Trophoblast cell (in vitro differentiated cells and primary cell): ENCODE measurements around the gene ERC1.

ENCODE experiments used
- DNase-seq, 2 donors: peaks; one replicate each; pipeline ENCODE4 v3.0.0-alpha.2; 2016
- H2AFZ ChIP-seq: 2 replicates; pipeline ENCODE4 v1.6.1; 2013; ENCODE audit warnings: low read length, moderate library complexity, mild to moderate bottlenecking; ENCODE audit not compliant: insufficient read depth, poor library complexity
- H2AK5ac ChIP-seq: 2 replicates; pipeline ENCODE4 v1.6.1; 2013; ENCODE audit warnings: mild to moderate bottlenecking, low read length
- H2BK120ac ChIP-seq: 2 replicates; pipeline ENCODE4 v1.6.1; 2013; ENCODE audit warnings: low read length, mild to moderate bottlenecking, moderate library complexity; ENCODE audit not compliant: insufficient read depth, poor library complexity
- H2BK12ac ChIP-seq: 2 replicates; pipeline ENCODE4 v1.6.1; 2013; ENCODE audit warnings: mild to moderate bottlenecking, low read length, moderate library complexity
- H2BK5ac ChIP-seq: 2 replicates; pipeline ENCODE4 v1.6.1; 2013; ENCODE audit warnings: low read length, low read depth, moderate library complexity, mild to moderate bottlenecking; ENCODE audit not compliant: poor library complexity
- H3K14ac ChIP-seq: 2 replicates; pipeline ENCODE4 v1.6.1; 2013; ENCODE audit warnings: mild to moderate bottlenecking, low read length
- H3K18ac ChIP-seq: 2 replicates; pipeline ENCODE4 v1.6.1; 2013; ENCODE audit warnings: mild to moderate bottlenecking, low read length
- H3K23ac ChIP-seq: 2 replicates; pipeline ENCODE4 v1.6.1; 2013; ENCODE audit warnings: low read length
- H3K27ac ChIP-seq: 2 replicates; pipeline ENCODE4 v1.5.1; 2013; ENCODE audit warnings: low read depth, mild to moderate bottlenecking, inconsistent platforms, low read length, moderate library complexity
- H3K27me3 ChIP-seq: 2 replicates; pipeline ENCODE4 v1.6.1; 2013; ENCODE audit warnings: inconsistent platforms, mild to moderate bottlenecking, low read length, moderate library complexity; ENCODE audit not compliant: insufficient read depth
- H3K36me3 ChIP-seq, 2 experiments: 1 replicate in 1 of 2; 2 replicates in 1 of 2; pipeline ENCODE4 v1.6.1; 2013; ENCODE audit warnings: low read length in 2 of 2, mild to moderate bottlenecking in 2 of 2, moderate library complexity in 1 of 2; ENCODE audit not compliant: insufficient read depth in 2 of 2, control insufficient read depth in 1 of 2
- H3K4ac ChIP-seq: 2 replicates; pipeline ENCODE4 v1.6.1; 2013; ENCODE audit warnings: low read depth, mild to moderate bottlenecking, low read length, moderate library complexity
- H3K4me1 ChIP-seq, 2 experiments: 1 replicate in 1 of 2; 2 replicates in 1 of 2; pipeline ENCODE4 v1.6.1; 2013; ENCODE audit warnings: low read length in 2 of 2, mild to moderate bottlenecking in 2 of 2, moderate library complexity in 1 of 2; ENCODE audit not compliant: insufficient read depth in 2 of 2, control insufficient read depth in 1 of 2
- H3K4me2 ChIP-seq: 2 replicates; pipeline ENCODE4 v1.6.1; 2013; ENCODE audit warnings: inconsistent platforms, mild to moderate bottlenecking, low read length, moderate library complexity
- H3K4me3 ChIP-seq: 2 replicates; pipeline ENCODE4 v1.5.1; 2013; ENCODE audit warnings: mild to moderate bottlenecking, low read depth, low read length, inconsistent platforms
- H3K79me1 ChIP-seq: one replicate; pipeline ENCODE4 v1.6.1; 2013; ENCODE audit warnings: low read length
- H3K79me2 ChIP-seq: 2 replicates; pipeline ENCODE4 v1.6.1; 2013; ENCODE audit warnings: low read length, mild to moderate bottlenecking; ENCODE audit not compliant: control insufficient read depth, insufficient read depth, poor library complexity
- H3K9ac ChIP-seq: 2 replicates; pipeline ENCODE4 v1.6.1; 2013; ENCODE audit warnings: mild to moderate bottlenecking, low read length
- H3K9me3 ChIP-seq: 2 replicates; pipeline ENCODE4 v1.6.1; 2013; ENCODE audit warnings: low read depth, mild to moderate bottlenecking, control low read depth, inconsistent platforms, low read length; ENCODE audit not compliant: insufficient read depth
- H4K12ac ChIP-seq: 2 replicates; pipeline ENCODE4 v1.6.1; 2013; ENCODE audit warnings: low read depth, mild to moderate bottlenecking, low read length, moderate library complexity
- H4K8ac ChIP-seq: 2 replicates; pipeline ENCODE4 v1.6.1; 2013; ENCODE audit warnings: low read depth, mild to moderate bottlenecking, low read length, moderate library complexity
- H4K91ac ChIP-seq: one replicate; pipeline ENCODE4 v1.6.1; 2013; ENCODE audit warnings: low read depth, mild to moderate bottlenecking, low read length, moderate library complexity
- WGBS: extraction: QIAGEN DNeasy Blood & Tissue Kit; methylation state at CpG from one replicate; pipeline ENCODE4 v1.1.7; 2013; ENCODE audit warnings: missing lambda C conversion rate; ENCODE audit not compliant: insufficient read length, insufficient coverage; ENCODE audit errors: extremely low coverage; 5-methylcytosine and 5-hydroxymethylcytosine counted together

ERC1 gene

GRCh38 chr12:1533602-1534304 lies 542.7 kb downstream of the ERC1 start:
- H4K91ac ChIP-seq, result no peak overlapping the region
- no peak overlapping the region for H3K9ac ChIP-seq
- H3K27ac ChIP-seq, result no peak overlapping the region
- no peak overlapping the region for H3K23ac ChIP-seq
- no CpG with 5 or more reads among the region's 16 CpGs for WGBS
- H3K4me3 ChIP-seq, result no peak overlapping the region
- no peak for DNase-seq
- peaks cover 10% of the 10 kb centered on the region for H3K9me3 ChIP-seq
- no peaks in the 10 kb centered on the region for H3K79me2 ChIP-seq
- no peak overlapping the region for H3K18ac ChIP-seq
- no peak overlapping the region for H3K4ac ChIP-seq
- no peak overlapping the region for H2AK5ac ChIP-seq
- H4K12ac ChIP-seq, result no peak overlapping the region
- H3K4me1 ChIP-seq, result no peaks in the 10 kb centered on the region
- H3K14ac ChIP-seq, result no peak overlapping the region
- H2BK12ac ChIP-seq, result no peak overlapping the region
- H3K4me2 ChIP-seq, result no peak overlapping the region
- H3K27me3 ChIP-seq, result peaks cover 52% of the 10 kb centered on the region
- H2BK120ac ChIP-seq, result no peak overlapping the region
- H2BK5ac ChIP-seq, result no peak overlapping the region
- no peaks in the 10 kb centered on the region for H3K36me3 ChIP-seq
- no peaks in the 10 kb centered on the region for H3K79me1 ChIP-seq
- H2AFZ ChIP-seq, result no peak overlapping the region
- H4K8ac ChIP-seq, result no peak overlapping the region

DNA sequence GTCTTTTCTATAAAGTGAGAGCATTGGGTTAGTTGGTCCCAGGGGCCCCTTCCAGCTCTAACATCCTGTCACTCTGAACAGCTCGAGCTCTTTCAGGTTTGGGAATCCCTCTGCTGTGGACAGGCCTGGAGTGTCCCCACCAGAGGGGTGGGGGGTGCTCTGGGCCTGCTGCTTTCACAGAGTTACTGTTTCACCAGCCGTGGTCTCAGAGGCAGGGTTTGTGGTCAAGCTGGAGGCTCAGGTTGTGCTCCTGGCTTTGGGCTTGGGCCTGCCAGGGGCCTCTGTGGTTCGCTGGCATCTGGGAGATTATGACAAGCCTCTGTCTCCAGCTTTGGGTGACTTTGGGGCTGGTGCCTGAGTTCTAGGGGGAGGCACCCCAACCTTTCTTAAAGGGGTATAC lies 543.7 kb downstream of the ERC1 start:
- Histone ChIP-seq H4K8ac (no peak overlapping the region), H2BK12ac (no peak overlapping the region), H2BK5ac (no peak overlapping the region), H3K9me3 (peaks cover 10% of the 10 kb centered on the region), H3K27ac (no peak overlapping the region), H3K4ac (no peak overlapping the region), H3K18ac (no peak overlapping the region), H3K36me3 (no peaks in the 10 kb centered on the region), H3K14ac (no peak overlapping the region), H3K4me2 (no peak overlapping the region), H4K91ac (no peak overlapping the region), H2AFZ (no peak overlapping the region), H2BK120ac (no peak overlapping the region), H3K4me3 (no peak overlapping the region), H2AK5ac (no peak overlapping the region), H4K12ac (no peak overlapping the region), H3K23ac (no peak overlapping the region), H3K4me1 (no peaks in the 10 kb centered on the region), H3K27me3 (peaks cover 43% of the 10 kb centered on the region), H3K9ac (no peak overlapping the region), H3K79me2 (no peaks in the 10 kb centered on the region), H3K79me1 (no peaks in the 10 kb centered on the region)
- no CpG with 5 or more reads among the region's 3 CpGs for WGBS
- DNase-seq, result no peak

GRCh38 chr12:1536817-1537216 lies 545.8 kb downstream of the ERC1 start:
- Histone ChIP-seq H4K12ac (no peak overlapping the region), H3K9ac (no peak overlapping the region), H3K4me2 (no peak overlapping the region), H3K9me3 (peaks cover 4% of the 10 kb centered on the region), H3K23ac (no peak overlapping the region), H3K14ac (no peak overlapping the region), H2BK12ac (no peak overlapping the region), H3K4me1 (no peaks in the 10 kb centered on the region), H4K8ac (no peak overlapping the region), H3K79me1 (no peaks in the 10 kb centered on the region), H3K18ac (no peak overlapping the region), H4K91ac (no peak overlapping the region), H3K36me3 (no peaks in the 10 kb centered on the region), H3K4ac (no peak overlapping the region), H3K27ac (no peak overlapping the region), H2AFZ (no peak overlapping the region), H3K79me2 (no peaks in the 10 kb centered on the region), H3K27me3 (peaks cover 22% of the 10 kb centered on the region), H2AK5ac (no peak overlapping the region), H3K4me3 (no peak overlapping the region), H2BK120ac (no peak overlapping the region), H2BK5ac (no peak overlapping the region)
- WGBS, result no CpG with 5 or more reads among the region's 4 CpGs
- DNase-seq, result no peak

GRCh38 chr12:1539135-1539534 lies 548.1 kb downstream of the ERC1 start:
- H3K18ac ChIP-seq, result no peak overlapping the region
- H3K14ac ChIP-seq, result no peak overlapping the region
- no peak overlapping the region for H4K8ac ChIP-seq
- no peaks in the 10 kb centered on the region for H3K79me1 ChIP-seq
- H3K23ac ChIP-seq, result no peak overlapping the region
- H3K36me3 ChIP-seq, result no peaks in the 10 kb centered on the region
- H3K9me3 ChIP-seq, result peaks cover 2% of the 10 kb centered on the region
- H3K4me3 ChIP-seq, result no peak overlapping the region
- no peak overlapping the region for H3K4me2 ChIP-seq
- no peak overlapping the region for H3K27ac ChIP-seq
- H4K12ac ChIP-seq, result no peak overlapping the region
- no peak overlapping the region for H2BK12ac ChIP-seq
- H3K79me2 ChIP-seq, result no peaks in the 10 kb centered on the region
- H3K4ac ChIP-seq, result no peak overlapping the region
- H3K9ac ChIP-seq, result no peak overlapping the region
- H4K91ac ChIP-seq, result no peak overlapping the region
- H3K27me3 ChIP-seq, result peaks cover 4% of the 10 kb centered on the region
- no peak overlapping the region for H2AFZ ChIP-seq
- no peak overlapping the region for H2BK5ac ChIP-seq
- no CpG with 5 or more reads among the region's 11 CpGs for WGBS
- no peaks in the 10 kb centered on the region for H3K4me1 ChIP-seq
- no peak for DNase-seq
- H2AK5ac ChIP-seq, result no peak overlapping the region
- no peak overlapping the region for H2BK120ac ChIP-seq
